ENCODE measurements around the gene MANBA. TPM values are rescaled to one million over a fixed set of nuclear protein-coding genes. Genes with fewer than 3 reads are reported as not detected.

MANBA gene
- total RNA-seq, 4 donors from 2014 or later, result 26.2 to 31.0 (median 27.7) TPM

- Histone ChIP-seq H3K9me3 (no peaks in the 10 kb centered on the region), H3K4me3 (no peak overlapping the region), H3K4me1 (peaks cover 0 to 13% (median 0%) of the 10 kb centered on the region in 3 donors), H3K36me3 (peaks cover 5 to 96% of the 10 kb centered on the region in 2 donors), H3K27me3 (no peaks in the 10 kb centered on the region), H3K27ac (no peak overlapping the region)
- WGBS, 2 donors (ENCODE audit: low coverage in 1 of 2), result 77 to 81% methylated on average over 2 of the region's 2 CpGs
- no peak for ATAC-seq
- TF ChIP-seq POLR2A (IDR thresholded peaks at IDR 0.05) (no peak), CTCF (IDR thresholded peaks at IDR 0.05) (no peak), EP300 (IDR thresholded peaks at IDR 0.05) (no peak), POLR2AphosphoS5 (IDR thresholded peaks at IDR 0.05) (no peak)
These were observed 39.0 kb upstream of the MANBA start for GRCh38 chr4:102799816-102800215.

GRCh38 chr4:102794999-102795398, 34.2 kb upstream of the MANBA start:
- no peak overlapping the region for H3K27ac ChIP-seq
- H3K4me1 ChIP-seq, result peaks cover 0 to 13% (median 0%) of the 10 kb centered on the region in 3 donors
- TF ChIP-seq POLR2AphosphoS5 (IDR thresholded peaks at IDR 0.05) (no peak), EP300 (IDR thresholded peaks at IDR 0.05) (no peak), CTCF (IDR thresholded peaks at IDR 0.05) (no peak), POLR2A (IDR thresholded peaks at IDR 0.05) (no peak)
- H3K36me3 ChIP-seq, result peaks cover 6 to 76% of the 10 kb centered on the region in 2 donors
- H3K9me3 ChIP-seq, result no peaks in the 10 kb centered on the region
- WGBS, 2 donors (ENCODE audit: low coverage in 1 of 2), result 67 to 94% methylated on average over 1 to 2 of the region's 2 CpGs
- ATAC-seq, result no peak
- H3K27me3 ChIP-seq, result no peaks in the 10 kb centered on the region
- no peak overlapping the region for H3K4me3 ChIP-seq

- Histone ChIP-seq H3K36me3 (peaks cover 6 to 52% of the 10 kb centered on the region in 2 donors), H3K4me3 (no peak overlapping the region), H3K27me3 (no peaks in the 10 kb centered on the region), H3K4me1 (peaks cover 0 to 1% (median 0%) of the 10 kb centered on the region in 3 donors), H3K27ac (no peak overlapping the region), H3K9me3 (peaks cover 0 to 3% (median 0%) of the 10 kb centered on the region in 3 donors)
- no peak for TF ChIP-seq EP300 (IDR thresholded peaks at IDR 0.05)
- TF ChIP-seq POLR2A (IDR thresholded peaks at IDR 0.05), result no peak
- TF ChIP-seq POLR2AphosphoS5 (IDR thresholded peaks at IDR 0.05), result no peak
- TF ChIP-seq CTCF (IDR thresholded peaks at IDR 0.05), result no peak
- no peak for ATAC-seq
- 63 to 70% methylated on average over 2 of the region's 2 CpGs for WGBS, 2 donors (ENCODE audit: low coverage in 1 of 2)
These were observed 31.7 kb upstream of the MANBA start for GRCh38 chr4:102792361-102792936.

GRCh38 chr4:102791318-102791835, 30.6 kb upstream of the MANBA start:
- TF ChIP-seq CTCF (IDR thresholded peaks at IDR 0.05) (no peak), POLR2A (IDR thresholded peaks at IDR 0.05) (no peak), EP300 (IDR thresholded peaks at IDR 0.05) (no peak), POLR2AphosphoS5 (IDR thresholded peaks at IDR 0.05) (no peak)
- Histone ChIP-seq H3K4me3 (no peak overlapping the region), H3K36me3 (peaks cover 6 to 42% of the 10 kb centered on the region in 2 donors), H3K27ac (no peak overlapping the region), H3K9me3 (peaks cover 0 to 3% (median 0%) of the 10 kb centered on the region in 3 donors), H3K27me3 (no peaks in the 10 kb centered on the region), H3K4me1 (no peaks in the 10 kb centered on the region)
- 70 to 100% methylated on average over 4 to 5 of the region's 7 CpGs for WGBS, 2 donors (ENCODE audit: low coverage in 1 of 2)
- ATAC-seq, result no peak

GRCh38 chr4:102789317-102789717, 28.5 kb upstream of the MANBA start:
- Histone ChIP-seq H3K36me3 (peaks cover 0 to 22% of the 10 kb centered on the region in 2 donors), H3K27ac (no peak overlapping the region), H3K27me3 (no peaks in the 10 kb centered on the region), H3K9me3 (peaks cover 0 to 3% (median 0%) of the 10 kb centered on the region in 3 donors), H3K4me1 (no peaks in the 10 kb centered on the region), H3K4me3 (no peak overlapping the region)
- WGBS, 2 donors (ENCODE audit: low coverage in 1 of 2), result 78% methylated on average over 3 of the region's 3 CpGs
- TF ChIP-seq POLR2AphosphoS5 (IDR thresholded peaks at IDR 0.05), result peak; percentile 23
- no peak for TF ChIP-seq POLR2A (IDR thresholded peaks at IDR 0.05)
- ATAC-seq, result no peak

Measured in gastroesophageal sphincter (tissue), 4 donors.